ENCODE data around the gene OR8K3.

Gene OR8K3

GRCh38 chr11:56331861-56332491 is 17.0 kb downstream of the OR8K3 start:
- Histone ChIP-seq H3K9ac (ENCODE audit: low read length) (no peak overlapping the region), H4K8ac (ENCODE audit: low read depth, low read length) (no peak overlapping the region), H3K56ac (ENCODE audit: low read length) (no peak overlapping the region), H3K4me3 (ENCODE audit: low read length) (no peak overlapping the region), H3K18ac (ENCODE audit: low read length) (no peak overlapping the region), H3K4ac (ENCODE audit: low read depth, low read length) (no peak overlapping the region), H3K27me3 (ENCODE audit: insufficient read depth, low read length, poor library complexity) (no peaks in the 10 kb centered on the region), H3K79me2 (ENCODE audit: control insufficient read depth, insufficient read depth, low read length) (no peaks in the 10 kb centered on the region), H3K36me3 (ENCODE audit: control insufficient read depth, insufficient read depth, low read length) (no peaks in the 10 kb centered on the region), H2BK120ac (ENCODE audit: low read depth, low read length) (no peak overlapping the region), H2BK15ac (replicated peaks; ENCODE audit: low read depth) (no peak overlapping the region), H3K27ac (ENCODE audit: low read depth, low read length) (no peak overlapping the region), H3K23ac (ENCODE audit: low read length) (no peak overlapping the region), H4K5ac (ENCODE audit: low read length) (no peak overlapping the region), H3K4me1 (ENCODE audit: control insufficient read depth, low read depth, low read length) (no peaks in the 10 kb centered on the region), H3K79me1 (ENCODE audit: low read length) (no peaks in the 10 kb centered on the region), H3K4me2 (ENCODE audit: low read length) (no peak overlapping the region), H2BK5ac (ENCODE audit: low read length) (no peak overlapping the region), H2AK5ac (ENCODE audit: low read length) (no peak overlapping the region)
- no peak for DNase-seq
- WGBS (ENCODE audit: extremely low coverage, insufficient coverage, low lambda C conversion rate): no CpG with 5 or more reads among the region's 34 CpGs

- no peak overlapping the region for H3K27ac ChIP-seq (ENCODE audit: low read depth, low read length)
- WGBS (ENCODE audit: extremely low coverage, insufficient coverage, low lambda C conversion rate): no CpG with 5 or more reads among the region's 3 CpGs
- H3K4ac ChIP-seq (ENCODE audit: low read depth, low read length): no peak overlapping the region
- H3K79me2 ChIP-seq (ENCODE audit: control insufficient read depth, insufficient read depth, low read length): no peaks in the 10 kb centered on the region
- no peaks in the 10 kb centered on the region for H3K36me3 ChIP-seq (ENCODE audit: control insufficient read depth, insufficient read depth, low read length)
- H2BK120ac ChIP-seq (ENCODE audit: low read depth, low read length): no peak overlapping the region
- H3K79me1 ChIP-seq (ENCODE audit: low read length): no peaks in the 10 kb centered on the region
- no peak overlapping the region for H3K56ac ChIP-seq (ENCODE audit: low read length)
- no peak overlapping the region for H4K8ac ChIP-seq (ENCODE audit: low read depth, low read length)
- H3K4me2 ChIP-seq (ENCODE audit: low read length): no peak overlapping the region
- H3K27me3 ChIP-seq (ENCODE audit: insufficient read depth, low read length, poor library complexity): no peaks in the 10 kb centered on the region
- H2BK15ac ChIP-seq (replicated peaks; ENCODE audit: low read depth): no peak overlapping the region
- DNase-seq: no peak
- H3K9ac ChIP-seq (ENCODE audit: low read length): no peak overlapping the region
- H2BK5ac ChIP-seq (ENCODE audit: low read length): no peak overlapping the region
- no peak overlapping the region for H4K5ac ChIP-seq (ENCODE audit: low read length)
- no peaks in the 10 kb centered on the region for H3K4me1 ChIP-seq (ENCODE audit: control insufficient read depth, low read depth, low read length)
- H3K18ac ChIP-seq (ENCODE audit: low read length): no peak overlapping the region
- no peak overlapping the region for H3K23ac ChIP-seq (ENCODE audit: low read length)
- H3K4me3 ChIP-seq (ENCODE audit: low read length): no peak overlapping the region
- no peak overlapping the region for H2AK5ac ChIP-seq (ENCODE audit: low read length)
Observed at GRCh38 chr11:56333156-56333555, 18.2 kb downstream of the OR8K3 start.

GRCh38 chr11:56340289-56340688 is 25.3 kb downstream of the OR8K3 start:
- H3K23ac ChIP-seq (ENCODE audit: low read length): no peak overlapping the region
- H3K79me1 ChIP-seq (ENCODE audit: low read length): no peaks in the 10 kb centered on the region
- no peak overlapping the region for H4K8ac ChIP-seq (ENCODE audit: low read depth, low read length)
- DNase-seq: no peak
- H2BK120ac ChIP-seq (ENCODE audit: low read depth, low read length): no peak overlapping the region
- no peaks in the 10 kb centered on the region for H3K27me3 ChIP-seq (ENCODE audit: insufficient read depth, low read length, poor library complexity)
- H3K4ac ChIP-seq (ENCODE audit: low read depth, low read length): no peak overlapping the region
- H3K79me2 ChIP-seq (ENCODE audit: control insufficient read depth, insufficient read depth, low read length): no peaks in the 10 kb centered on the region
- H3K4me2 ChIP-seq (ENCODE audit: low read length): no peak overlapping the region
- H4K5ac ChIP-seq (ENCODE audit: low read length): no peak overlapping the region
- H3K56ac ChIP-seq (ENCODE audit: low read length): no peak overlapping the region
- no peaks in the 10 kb centered on the region for H3K4me1 ChIP-seq (ENCODE audit: control insufficient read depth, low read depth, low read length)
- H2BK5ac ChIP-seq (ENCODE audit: low read length): no peak overlapping the region
- no peak overlapping the region for H2AK5ac ChIP-seq (ENCODE audit: low read length)
- H2BK15ac ChIP-seq (replicated peaks; ENCODE audit: low read depth): no peak overlapping the region
- H3K18ac ChIP-seq (ENCODE audit: low read length): no peak overlapping the region
- H3K4me3 ChIP-seq (ENCODE audit: low read length): no peak overlapping the region
- no peaks in the 10 kb centered on the region for H3K36me3 ChIP-seq (ENCODE audit: control insufficient read depth, insufficient read depth, low read length)
- no peak overlapping the region for H3K27ac ChIP-seq (ENCODE audit: low read depth, low read length)
- no peak overlapping the region for H3K9ac ChIP-seq (ENCODE audit: low read length)

- H4K5ac ChIP-seq (ENCODE audit: low read length): no peak within 1 kb of the TSS
- no peak within 1 kb of the TSS for H4K8ac ChIP-seq (ENCODE audit: low read depth, low read length)
- no peak within 1 kb of the TSS for H3K56ac ChIP-seq (ENCODE audit: low read length)
- no peak for DNase-seq
- no peaks in the 10 kb centered on the region for H3K27me3 ChIP-seq (ENCODE audit: insufficient read depth, low read length, poor library complexity)
- no peaks in the 10 kb centered on the region for H3K79me2 ChIP-seq (ENCODE audit: control insufficient read depth, insufficient read depth, low read length)
- no peaks in the 10 kb centered on the region for H3K79me1 ChIP-seq (ENCODE audit: low read length)
- WGBS (ENCODE audit: extremely low coverage, insufficient coverage, low lambda C conversion rate): no CpG with 5 or more reads among the region's 1 CpG
- no peak within 1 kb of the TSS for H3K27ac ChIP-seq (ENCODE audit: low read depth, low read length)
- H2BK5ac ChIP-seq (ENCODE audit: low read length): no peak within 1 kb of the TSS
- H3K36me3 ChIP-seq (ENCODE audit: control insufficient read depth, insufficient read depth, low read length): no peaks in the 10 kb centered on the region
- no peak within 1 kb of the TSS for H3K18ac ChIP-seq (ENCODE audit: low read length)
- H3K9ac ChIP-seq (ENCODE audit: low read length): no peak within 1 kb of the TSS
- no peak within 1 kb of the TSS for H3K4me3 ChIP-seq (ENCODE audit: low read length)
- no peak within 1 kb of the TSS for H2BK120ac ChIP-seq (ENCODE audit: low read depth, low read length)
- no peaks in the 10 kb centered on the region for H3K4me1 ChIP-seq (ENCODE audit: control insufficient read depth, low read depth, low read length)
- H2AK5ac ChIP-seq (ENCODE audit: low read length): no peak within 1 kb of the TSS
- no peak within 1 kb of the TSS for H3K4me2 ChIP-seq (ENCODE audit: low read length)
- no peak within 1 kb of the TSS for H2BK15ac ChIP-seq (replicated peaks; ENCODE audit: low read depth)
- no peak within 1 kb of the TSS for H3K4ac ChIP-seq (ENCODE audit: low read depth, low read length)
- H3K23ac ChIP-seq (ENCODE audit: low read length): no peak within 1 kb of the TSS
Observed at GRCh38 chr11:56345739-56346138, 30.8 kb downstream of the OR8K3 start, which contains the start of gene OR8K1. OR8K1 (plus strand) TSS chr11:56346039; CDS start chr11:56346039, 0 bp downstream.

GRCh38 chr11:56353991-56354390 is 39.0 kb downstream of the OR8K3 start, which contains the start of gene OR8J1:
OR8J1 (plus strand) TSS chr11:56354291; CDS start chr11:56360247, 5,956 bp downstream.
- H3K36me3 ChIP-seq (ENCODE audit: control insufficient read depth, insufficient read depth, low read length): no peaks in the 10 kb centered on the region
- H3K79me1 ChIP-seq (ENCODE audit: low read length): no peaks in the 10 kb centered on the region
- no peak within 1 kb of the TSS for H3K56ac ChIP-seq (ENCODE audit: low read length)
- H4K5ac ChIP-seq (ENCODE audit: low read length): no peak within 1 kb of the TSS
- H3K4me3 ChIP-seq (ENCODE audit: low read length): no peak within 1 kb of the TSS
- H3K27me3 ChIP-seq (ENCODE audit: insufficient read depth, low read length, poor library complexity): no peaks in the 10 kb centered on the region
- H3K9ac ChIP-seq (ENCODE audit: low read length): no peak within 1 kb of the TSS
- H2BK120ac ChIP-seq (ENCODE audit: low read depth, low read length): no peak within 1 kb of the TSS
- no peak within 1 kb of the TSS for H3K4ac ChIP-seq (ENCODE audit: low read depth, low read length)
- DNase-seq: no peak
- H3K18ac ChIP-seq (ENCODE audit: low read length): no peak within 1 kb of the TSS
- H3K4me2 ChIP-seq (ENCODE audit: low read length): no peak within 1 kb of the TSS
- no peak within 1 kb of the TSS for H3K23ac ChIP-seq (ENCODE audit: low read length)
- no peaks in the 10 kb centered on the region for H3K79me2 ChIP-seq (ENCODE audit: control insufficient read depth, insufficient read depth, low read length)
- H2BK15ac ChIP-seq (replicated peaks; ENCODE audit: low read depth): no peak within 1 kb of the TSS
- H3K27ac ChIP-seq (ENCODE audit: low read depth, low read length): no peak within 1 kb of the TSS
- no peak within 1 kb of the TSS for H4K8ac ChIP-seq (ENCODE audit: low read depth, low read length)
- WGBS (ENCODE audit: extremely low coverage, insufficient coverage, low lambda C conversion rate): no CpG with 5 or more reads among the region's 2 CpGs
- no peaks in the 10 kb centered on the region for H3K4me1 ChIP-seq (ENCODE audit: control insufficient read depth, low read depth, low read length)
- no peak within 1 kb of the TSS for H2AK5ac ChIP-seq (ENCODE audit: low read length)
- no peak within 1 kb of the TSS for H2BK5ac ChIP-seq (ENCODE audit: low read length)

Measured in mesendoderm (in vitro differentiated cells).